Measurements from ENCODE around the gene RCL1.

DNA sequence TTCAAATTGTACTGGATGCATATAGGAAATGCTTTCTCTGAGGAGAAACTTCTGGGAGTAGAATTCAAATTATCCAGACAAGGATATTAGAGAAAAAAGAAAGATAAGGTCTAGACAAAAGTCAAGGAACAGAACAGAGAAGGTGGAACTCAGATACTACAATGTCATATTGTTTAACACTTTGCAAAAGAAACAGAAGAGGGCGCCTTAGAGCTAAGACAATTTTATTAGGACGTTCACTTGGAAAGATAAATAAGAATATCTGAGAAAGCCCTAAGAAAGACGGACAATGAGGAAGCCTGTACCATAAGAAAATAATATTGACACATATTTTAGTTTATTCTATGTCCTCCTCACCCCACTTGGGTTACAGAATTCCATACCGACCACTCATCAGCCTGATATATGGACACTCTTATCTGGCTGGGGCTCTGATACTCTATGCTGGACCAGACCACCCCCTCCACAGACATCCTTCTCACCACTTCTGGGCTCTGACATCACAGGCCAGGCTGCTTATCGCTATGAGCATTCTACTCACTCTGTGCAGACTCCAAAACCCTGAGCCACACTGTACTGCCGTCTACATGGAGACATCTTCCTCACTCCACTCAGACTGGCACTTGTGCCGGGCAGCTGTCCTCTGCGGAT is 42.6 kb upstream of the RCL1 start:
- TF ChIP-seq, protein P1, sequence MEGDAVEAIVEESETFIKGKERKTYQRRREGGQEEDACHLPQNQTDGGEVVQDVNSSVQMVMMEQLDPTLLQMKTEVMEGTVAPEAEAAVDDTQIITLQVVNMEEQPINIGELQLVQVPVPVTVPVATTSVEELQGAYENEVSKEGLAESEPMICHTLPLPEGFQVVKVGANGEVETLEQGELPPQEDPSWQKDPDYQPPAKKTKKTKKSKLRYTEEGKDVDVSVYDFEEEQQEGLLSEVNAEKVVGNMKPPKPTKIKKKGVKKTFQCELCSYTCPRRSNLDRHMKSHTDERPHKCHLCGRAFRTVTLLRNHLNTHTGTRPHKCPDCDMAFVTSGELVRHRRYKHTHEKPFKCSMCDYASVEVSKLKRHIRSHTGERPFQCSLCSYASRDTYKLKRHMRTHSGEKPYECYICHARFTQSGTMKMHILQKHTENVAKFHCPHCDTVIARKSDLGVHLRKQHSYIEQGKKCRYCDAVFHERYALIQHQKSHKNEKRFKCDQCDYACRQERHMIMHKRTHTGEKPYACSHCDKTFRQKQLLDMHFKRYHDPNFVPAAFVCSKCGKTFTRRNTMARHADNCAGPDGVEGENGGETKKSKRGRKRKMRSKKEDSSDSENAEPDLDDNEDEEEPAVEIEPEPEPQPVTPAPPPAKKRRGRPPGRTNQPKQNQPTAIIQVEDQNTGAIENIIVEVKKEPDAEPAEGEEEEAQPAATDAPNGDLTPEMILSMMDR (conservative IDR thresholded peaks at IDR 0.05; ENCODE audit: low read depth, low read length): peak; percentile 77
- no peak for TF ChIP-seq EZH2 (IDR thresholded peaks at IDR 0.05; ENCODE audit: borderline replicate concordance, low read depth, low read length, poor library complexity, severe bottlenecking)

Measured in A673 (cell line).